Epidermal melanocyte (primary cell): ENCODE measurements around the gene RNF20.
"Not testable (repeated sequence)": the region's sequence is repeated elsewhere in the genome, so short reads cannot be mapped to it uniquely, and the experiment has no call there.

Experiments
- DNase-seq: peaks from one replicate; pipeline ENCODE4 v3.0.0; 2011; ENCODE audit warnings: low spot score; ENCODE audit not compliant: insufficient read length

RNF20 gene

DNA sequence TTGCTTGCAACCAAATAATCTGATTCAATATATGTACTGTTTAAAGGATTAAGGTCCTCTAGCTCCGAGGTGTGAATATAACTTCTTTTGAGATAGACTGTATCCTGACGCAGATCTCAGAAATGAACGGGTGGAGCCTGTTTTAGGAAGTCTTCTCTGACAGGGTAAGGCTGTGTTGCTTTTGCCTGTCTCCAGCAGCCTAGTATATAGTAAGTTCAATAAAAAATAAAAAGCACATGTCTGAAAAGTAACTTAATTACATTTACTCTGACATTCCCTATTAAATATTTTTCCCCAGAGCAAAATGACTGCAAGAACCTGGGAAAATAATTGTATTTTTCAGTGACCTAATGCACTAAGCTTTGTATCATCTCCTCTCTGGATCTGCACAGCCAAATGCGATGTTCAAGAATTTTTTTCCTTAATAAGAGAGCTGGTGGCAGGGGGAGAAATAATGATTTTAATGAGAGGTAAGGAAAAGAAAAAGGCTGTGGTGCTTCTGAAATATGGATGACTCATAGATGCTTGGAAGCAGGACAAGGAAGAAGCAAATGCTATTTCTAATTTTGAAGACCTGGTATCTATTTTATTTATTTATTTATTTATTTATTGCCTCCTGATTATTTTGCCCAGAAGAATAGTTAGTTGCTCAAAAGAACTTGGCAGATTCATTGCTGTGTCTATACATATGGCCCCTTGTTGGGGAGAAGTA lies 53.8 kb downstream of the RNF20 start:
- DNase-seq = no peak

DNA sequence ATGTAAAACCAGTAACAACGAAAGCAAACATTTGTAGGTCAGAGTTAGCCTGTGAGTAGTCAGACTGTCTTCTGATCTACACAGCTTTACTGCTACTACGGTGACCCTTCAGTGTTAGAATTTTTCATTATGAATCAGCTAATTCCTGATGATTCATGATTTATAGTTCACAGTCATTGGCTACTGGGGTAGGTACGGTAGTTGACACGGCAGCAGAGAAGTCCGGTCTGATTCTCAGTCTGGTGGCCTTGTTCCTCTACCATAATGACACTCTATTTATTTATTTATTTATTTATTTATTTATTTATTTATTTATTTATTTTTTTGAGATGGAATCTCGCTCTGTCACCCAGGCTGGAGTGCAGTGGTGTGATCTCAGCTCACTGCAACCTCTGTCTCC lies 56.4 kb downstream of the RNF20 start:
- DNase-seq = not testable (repeated sequence)

- DNase-seq = no peak
Measured at GRCh38 chr9:101590901-101591300, 57.2 kb downstream of the RNF20 start.

- DNase-seq = no peak
Measured at GRCh38 chr9:101591787-101592446, 58.3 kb downstream of the RNF20 start.

- DNase-seq = no peak
Measured at GRCh38 chr9:101592788-101593187, 59.1 kb downstream of the RNF20 start.

DNA sequence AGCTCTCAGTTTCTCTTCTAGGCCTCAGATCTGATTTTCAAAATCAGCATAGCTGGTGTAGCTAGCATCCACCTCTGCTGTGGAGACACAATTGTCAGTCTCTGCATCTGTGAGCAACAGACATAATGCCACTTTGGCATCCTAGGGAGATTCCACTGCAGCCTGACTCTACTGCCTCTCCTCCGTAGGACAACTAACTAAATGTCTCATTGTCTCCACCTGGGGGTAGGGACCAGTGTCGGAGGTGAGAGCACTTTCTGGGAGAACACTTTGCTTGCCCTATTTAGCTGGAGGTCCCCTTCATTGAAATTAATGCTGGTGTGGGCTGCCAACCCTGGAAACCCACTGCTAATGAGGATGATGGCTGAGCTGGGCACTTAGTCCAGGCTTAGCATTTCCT lies 59.7 kb downstream of the RNF20 start:
- DNase-seq = no peak

DNA sequence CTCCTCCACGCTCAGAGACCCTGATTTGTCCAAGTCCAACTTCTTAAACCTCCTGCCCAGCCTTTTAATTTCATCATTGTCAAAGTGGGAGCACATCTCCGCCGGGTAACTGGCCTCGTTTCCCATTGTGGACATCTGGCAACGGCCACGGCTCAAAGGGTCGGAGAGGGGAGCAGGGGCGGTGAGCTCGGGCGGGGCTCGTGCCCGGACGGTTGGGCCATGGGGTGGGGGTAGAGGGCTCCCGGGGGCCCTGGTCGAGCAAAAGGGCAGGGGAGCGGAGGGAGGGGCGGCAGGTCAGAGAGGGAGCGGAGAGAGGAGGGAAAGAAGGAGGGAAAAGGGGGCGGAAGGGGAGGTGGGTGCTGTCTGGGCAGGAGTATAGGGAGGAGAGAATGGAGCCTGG lies 61.1 kb downstream of the RNF20 start, which contains the start of gene PPP3R2:
PPP3R2 (minus strand) TSS at position 174 of the 400 bp plus-strand sequence; CDS start at position 126, 48 bp downstream.
- no peak for DNase-seq

GRCh38 chr9:101601904-101602765 lies 68.5 kb downstream of the RNF20 start:
- DNase-seq = peak; percentile 77

DNA sequence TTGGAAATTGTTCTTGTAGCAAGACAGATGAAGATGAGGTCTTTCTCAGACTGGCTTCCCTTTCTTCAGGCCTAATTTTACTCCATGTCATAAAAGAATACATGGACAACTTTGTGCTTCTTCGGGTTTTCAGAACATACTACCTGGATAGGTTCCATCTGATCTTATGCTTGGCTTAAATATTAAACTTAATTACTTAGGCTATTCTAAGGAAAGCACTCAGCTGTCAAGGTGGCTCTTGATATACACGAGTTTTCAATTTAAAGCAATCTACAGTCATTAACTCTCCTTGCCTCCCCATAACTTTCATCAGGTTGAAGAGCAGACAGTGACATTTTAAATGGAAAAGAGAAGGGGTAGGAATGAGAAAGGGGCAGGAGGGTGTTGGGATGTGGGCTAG lies 70.6 kb downstream of the RNF20 start:
- no peak for DNase-seq

GRCh38 chr9:101605547-101605946 lies 71.9 kb downstream of the RNF20 start:
- DNase-seq = no peak
